ENCODE measurements around the gene MRGPRG.
"Not testable (repeated sequence)": the region's sequence is repeated elsewhere in the genome, so short reads cannot be mapped to it uniquely, and the experiment has no call there.

- not testable (repeated sequence) for TF ChIP-seq CTCF (optimal IDR thresholded peaks at IDR 0.05 in 1 of 3, IDR thresholded peaks at IDR 0.05 in 1 of 3, conservative IDR thresholded peaks at IDR 0.05 in 1 of 3; ENCODE audit: extremely low read depth in 1 of 3, insufficient read depth in 2 of 3, low read length in 3 of 3); EZH2 (IDR thresholded peaks at IDR 0.05; ENCODE audit: low read length)
Observed at GRCh38 chr11:3254773-3255172, 36.2 kb upstream of the MRGPRG start.

Measured in keratinocyte (primary cell).